HG03520 (cell line): ENCODE results near the gene TUT4.

Experiments
- ATAC-seq: cut with Tn5 transposase; IDR thresholded peaks from one replicate; pipeline ENCODE4 v1.9.1; 2021; ENCODE audit warnings: mild to moderate bottlenecking, moderate library complexity; ENCODE audit not compliant: unreplicated experiment

Gene TUT4

GRCh38 chr1:52572387-52572786, 19.5 kb upstream of the TUT4 start:
- ATAC-seq = no peak

GRCh38 chr1:52571783-52572182, 18.9 kb upstream of the TUT4 start:
- ATAC-seq = no peak

- ATAC-seq = no peak
Observed at GRCh38 chr1:52569449-52570210, 16.7 kb upstream of the TUT4 start.

GRCh38 chr1:52567943-52568342, 15.1 kb upstream of the TUT4 start:
- ATAC-seq = no peak

GRCh38 chr1:52562766-52563165, 9.9 kb upstream of the TUT4 start:
- no peak for ATAC-seq

GRCh38 chr1:52559875-52560274, 7.0 kb upstream of the TUT4 start:
- no peak for ATAC-seq

- no peak for ATAC-seq
Observed at GRCh38 chr1:52558941-52559340, 6.0 kb upstream of the TUT4 start.

GRCh38 chr1:52556641-52557360, 3.9 kb upstream of the TUT4 start:
- ATAC-seq = no peak

- ATAC-seq = no peak
Observed at GRCh38 chr1:52554756-52555155, 1.9 kb upstream of the TUT4 start.

- no peak for ATAC-seq
Observed at GRCh38 chr1:52554267-52554640, 1.4 kb upstream of the TUT4 start.

GRCh38 chr1:52553362-52554266, 722 bp upstream of the TUT4 start:
- ATAC-seq = peak; percentile 55

- ATAC-seq = peak; percentile 26
Observed at GRCh38 chr1:52552236-52552504, 722 bp downstream of the TUT4 start.

- ATAC-seq = no peak
Observed at GRCh38 chr1:52551507-52552235, 1.2 kb downstream of the TUT4 start.

GRCh38 chr1:52550447-52550846, 2.4 kb downstream of the TUT4 start:
- no peak for ATAC-seq

GRCh38 chr1:52549267-52549666, 3.6 kb downstream of the TUT4 start:
- no peak for ATAC-seq

- ATAC-seq = no peak
Observed at GRCh38 chr1:52546852-52547251, 6.0 kb downstream of the TUT4 start.

GRCh38 chr1:52544665-52545525, 8.0 kb downstream of the TUT4 start:
- no peak for ATAC-seq

GRCh38 chr1:52542085-52542688, 10.7 kb downstream of the TUT4 start:
- no peak for ATAC-seq

- no peak for ATAC-seq
Observed at GRCh38 chr1:52534928-52535764, 17.7 kb downstream of the TUT4 start.
